WI38 (cell line): ENCODE measurements around the gene ZDHHC3.

Experiments used
- H3K4me3 ChIP-seq: 2 replicates; pipeline ENCODE4 v1.5.1; 2011; ENCODE audit warnings: low read depth, mild to moderate bottlenecking, control low read depth, low read length
- TF ChIP-seq, protein P1 (sequence below): IDR thresholded peaks from 2 replicates; pipeline ENCODE4 v1.5.1; 2012; ENCODE audit warnings: low read depth, mild to moderate bottlenecking, control low read depth, low read length

The ZDHHC3 gene

DNA sequence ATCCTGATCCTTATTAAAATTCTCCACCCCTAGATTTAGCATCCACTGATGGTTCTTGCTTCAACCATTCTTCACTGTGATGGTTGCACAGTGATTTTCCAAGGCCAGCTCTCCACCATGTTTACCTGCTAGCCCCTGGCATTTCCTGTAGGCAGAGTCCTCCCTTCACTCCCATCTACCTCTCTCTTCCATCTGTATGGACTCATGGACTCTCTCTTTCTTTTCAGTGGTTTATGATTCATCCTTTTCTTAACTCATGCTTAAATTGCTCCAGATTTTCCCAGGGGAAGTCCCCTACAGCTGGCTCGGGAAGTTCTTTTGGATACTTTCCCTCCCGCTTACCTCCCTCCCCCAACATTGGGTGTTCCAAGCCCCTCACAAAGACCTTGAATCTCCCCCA lies 82.9 kb downstream of the ZDHHC3 start:
- no peak overlapping the region for H3K4me3 ChIP-seq
- TF ChIP-seq, protein P1, sequence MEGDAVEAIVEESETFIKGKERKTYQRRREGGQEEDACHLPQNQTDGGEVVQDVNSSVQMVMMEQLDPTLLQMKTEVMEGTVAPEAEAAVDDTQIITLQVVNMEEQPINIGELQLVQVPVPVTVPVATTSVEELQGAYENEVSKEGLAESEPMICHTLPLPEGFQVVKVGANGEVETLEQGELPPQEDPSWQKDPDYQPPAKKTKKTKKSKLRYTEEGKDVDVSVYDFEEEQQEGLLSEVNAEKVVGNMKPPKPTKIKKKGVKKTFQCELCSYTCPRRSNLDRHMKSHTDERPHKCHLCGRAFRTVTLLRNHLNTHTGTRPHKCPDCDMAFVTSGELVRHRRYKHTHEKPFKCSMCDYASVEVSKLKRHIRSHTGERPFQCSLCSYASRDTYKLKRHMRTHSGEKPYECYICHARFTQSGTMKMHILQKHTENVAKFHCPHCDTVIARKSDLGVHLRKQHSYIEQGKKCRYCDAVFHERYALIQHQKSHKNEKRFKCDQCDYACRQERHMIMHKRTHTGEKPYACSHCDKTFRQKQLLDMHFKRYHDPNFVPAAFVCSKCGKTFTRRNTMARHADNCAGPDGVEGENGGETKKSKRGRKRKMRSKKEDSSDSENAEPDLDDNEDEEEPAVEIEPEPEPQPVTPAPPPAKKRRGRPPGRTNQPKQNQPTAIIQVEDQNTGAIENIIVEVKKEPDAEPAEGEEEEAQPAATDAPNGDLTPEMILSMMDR = no peak

DNA sequence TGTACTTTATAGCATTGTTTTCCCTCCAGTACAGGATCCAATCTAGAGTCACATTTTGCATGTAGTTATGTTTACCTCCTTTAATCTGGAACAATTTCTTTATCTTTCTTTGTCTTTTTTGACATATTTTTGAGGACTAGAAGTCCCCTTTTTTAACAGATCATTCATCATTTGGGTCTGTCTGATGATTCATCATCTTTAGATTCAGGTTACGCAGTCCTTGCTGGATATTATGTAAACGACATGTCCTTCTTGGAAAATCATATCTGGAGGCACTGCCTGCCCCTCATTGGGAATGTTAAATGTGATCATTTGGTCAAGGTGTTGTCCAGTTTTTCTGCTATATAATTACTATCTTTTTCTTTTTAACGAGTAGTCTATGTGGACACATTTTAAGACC lies 83.3 kb downstream of the ZDHHC3 start:
- no peak overlapping the region for H3K4me3 ChIP-seq
- TF ChIP-seq, protein P1 = no peak

DNA sequence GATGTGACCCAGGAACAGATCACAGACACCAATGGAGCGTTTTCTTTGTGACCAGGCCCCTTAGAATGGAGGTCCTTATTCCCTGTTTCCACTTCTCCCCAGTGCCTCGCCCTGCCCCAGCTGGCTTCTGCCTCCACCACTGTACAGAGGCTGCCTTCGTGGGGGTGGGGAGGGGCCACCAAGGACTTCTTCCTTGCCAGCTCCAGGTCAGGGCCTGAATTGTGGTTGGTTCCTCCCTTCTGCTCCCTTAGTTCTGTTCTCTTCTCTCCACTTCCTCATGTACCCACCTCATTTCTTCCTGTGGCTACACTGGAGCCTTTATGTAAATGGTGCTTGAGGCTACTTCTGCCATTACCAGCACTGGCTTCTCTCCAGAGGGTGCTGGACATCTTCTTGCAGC lies 85.1 kb downstream of the ZDHHC3 start:
- TF ChIP-seq, protein P1 = no peak
- H3K4me3 ChIP-seq = no peak overlapping the region

DNA sequence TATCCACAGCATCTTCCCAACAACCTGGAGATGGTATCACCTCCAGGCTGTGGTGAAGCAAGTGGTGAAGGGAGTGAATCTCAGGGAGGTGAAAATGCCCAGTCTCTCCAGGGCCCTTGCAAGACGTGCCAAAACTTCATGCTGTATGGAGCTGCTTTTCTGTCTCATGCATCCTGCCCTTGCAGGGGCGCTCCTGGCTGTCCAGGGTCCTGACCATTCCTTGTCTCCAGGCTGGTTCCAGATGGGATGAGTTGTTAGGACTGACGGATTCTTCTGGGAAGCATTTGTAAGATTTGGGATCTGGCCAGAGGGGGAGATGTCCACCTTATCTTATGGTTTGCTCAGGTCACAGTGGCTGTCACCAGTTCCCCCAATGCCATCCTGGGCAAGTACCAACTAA lies 85.7 kb downstream of the ZDHHC3 start:
- H3K4me3 ChIP-seq = no peak overlapping the region
- TF ChIP-seq, protein P1 = no peak

DNA sequence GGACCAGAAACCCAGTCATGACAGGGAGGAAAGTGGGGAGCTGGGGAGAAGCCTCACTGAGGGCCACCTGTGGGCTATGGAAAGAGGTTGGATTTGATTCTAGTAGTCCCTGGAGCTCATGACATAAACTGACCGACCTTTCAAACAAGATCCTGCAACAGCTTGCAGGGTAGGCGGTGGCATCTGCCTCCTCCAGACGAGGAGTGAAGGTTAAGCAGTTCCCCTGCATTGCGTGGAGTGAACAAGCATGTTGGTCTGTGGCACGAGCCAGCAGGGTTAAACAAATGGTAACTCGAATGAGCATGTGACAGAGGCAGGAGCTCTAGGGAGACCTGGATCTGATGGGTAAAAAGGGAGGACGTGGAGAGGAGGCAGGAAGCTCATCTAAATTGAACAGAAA lies 88.9 kb downstream of the ZDHHC3 start:
- no peak overlapping the region for H3K4me3 ChIP-seq
- TF ChIP-seq, protein P1 = no peak

DNA sequence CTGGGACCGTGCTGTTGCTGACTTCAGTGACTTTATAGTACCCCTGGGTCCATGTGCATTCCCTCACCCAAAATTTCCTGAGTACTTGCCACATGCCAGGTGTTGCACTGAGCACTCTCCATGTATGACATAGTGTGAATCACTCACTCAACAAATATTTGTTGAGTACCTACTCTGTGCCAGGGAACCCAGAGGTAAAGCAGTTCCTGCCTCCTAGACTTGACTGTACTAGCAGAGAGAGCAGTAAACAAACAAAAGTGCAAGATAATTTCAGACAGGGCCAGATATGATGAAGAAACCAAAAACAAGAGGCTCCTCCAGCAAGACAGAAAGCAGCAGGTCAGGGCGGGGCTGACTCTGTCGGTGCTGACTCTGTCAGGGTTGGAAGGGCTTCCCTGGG lies 89.4 kb downstream of the ZDHHC3 start:
- H3K4me3 ChIP-seq = no peak overlapping the region
- TF ChIP-seq, protein P1 = no peak

GRCh38 chr3:44885618-44886017 lies 90.4 kb downstream of the ZDHHC3 start:
- TF ChIP-seq, protein P1 = no peak
- H3K4me3 ChIP-seq = no peak overlapping the region
